Right lobe of liver (tissue), 6 donors: ENCODE results near the gene S100A12. TPM values are rescaled to one million over a fixed set of nuclear protein-coding genes. Genes with fewer than 3 reads are reported as not detected.

ENCODE experiments used
- ATAC-seq, 4 donors: fragments of 200-7000 bp; cut with Tn5 transposase; one replicate each; pipeline ENCODE4 v1.9.1; 2020; ENCODE audit warnings: mild to moderate bottlenecking in 4 of 4, moderate library complexity in 4 of 4
- DNase-seq, 3 donors: peaks; one replicate each; pipeline ENCODE4 v3.0.0-alpha.2; 2020
- H3K27ac ChIP-seq, 3 donors: fragments of 200-600 bp; one replicate each; pipeline ENCODE4 v1.8.0; 2022
- H3K27me3 ChIP-seq, 2 donors: fragments of 200-600 bp; one replicate each; pipeline ENCODE4 v1.8.0; 2022
- H3K36me3 ChIP-seq, 4 donors: fragments of 200-600 bp; sonication (generic) in 1 of 4; one replicate each; pipeline versions ENCODE4 v1.5.1 to v1.8.0; 2017 to 2022; ENCODE audit warnings: control low read depth in 1 of 4
- H3K4me1 ChIP-seq, 4 donors: fragments of 200-600 bp; sonication (generic) in 1 of 4; one replicate each; pipeline versions ENCODE4 v1.5.1 to v1.8.0; 2017 to 2022; ENCODE audit warnings: control low read depth in 1 of 4
- H3K4me3 ChIP-seq, 3 donors: fragments of 200-600 bp; one replicate each; pipeline ENCODE4 v1.8.0; 2022
- H3K9me3 ChIP-seq, 4 donors: fragments of 200-600 bp; sonication (generic) in 1 of 4; one replicate each; pipeline versions ENCODE4 v1.5.1 to v1.8.0; 2017 to 2022; ENCODE audit warnings: control low read depth in 1 of 4
- POLR2A ChIP-seq: fragments of 450-650 bp; IDR thresholded peaks from one replicate; pipeline ENCODE4 v1.6.1; 2017; ENCODE audit warnings: antibody characterized with exemption, mild to moderate bottlenecking
- WGBS: methylation state at CpG from one replicate; pipeline ENCODE4 v1.1.6; 2018; ENCODE audit warnings: low coverage, low lambda C conversion rate; ENCODE audit not compliant: insufficient coverage; ENCODE audit errors: missing lambda C conversion rate; 5-methylcytosine and 5-hydroxymethylcytosine counted together
- intact Hi-C, 2 donors: fragments of 100-400 bp; cut with DNase I; formaldehyde crosslinking; loops; one replicate each; pipeline versions ENCODE4 v1.11.2 to v1.14.1; 2022
- total RNA-seq, 6 experiments: library from RNA; depleted of rRNA in 2 of 6; stranded (reverse); fragments of >200 nt in 2 of 6; fragmentation: NEBNext Ultra II Directional in 3 of 6; extraction: Animal tissue kit (Norgen Biotek cat#: 25700) in 3 of 6; gene quantifications; one replicate each; pipeline versions ENCODE4 v1.1.0 to v1.2.4, GENCODE V29; 2016 to 2023
- TF ChIP-seq, protein P1 (sequence below), 4 donors: fragments of 200-600 bp in 3 of 4; fragments of 450-650 bp in 1 of 4; IDR thresholded peaks; one replicate each; pipeline versions ENCODE4 v1.5.1 to v1.8.0; 2016 to 2022; ENCODE audit warnings: antibody characterized with exemption in 4 of 4, mild to moderate bottlenecking in 2 of 4
- donor health status: DM: no; HTN: yes; CAD: no.
- donor health status: DM: no; HTN: no; CAD: no.
- donor health status: DM: no; HTN: no; CAD: no.
- donor health status: DM: no; HTN: yes; CAD: no.
- donor health status: DM: no; HTN: yes; CAD: no.

The S100A12 gene
- total RNA-seq, 6 experiments from 2014 or later, result 1.5 to 3.8 (median 3.0) TPM

- DNase-seq, result no peak
- intact Hi-C loops, result loop anchor here in 1 of 2 donors (10.0 kb wide), 1 partner anchor 47 kb away; the partner anchor contains the start of gene S100A9
- Histone ChIP-seq H3K36me3 (no peaks in the 10 kb centered on the region), H3K4me1 (no peaks in the 10 kb centered on the region), H3K4me3 (no peak overlapping the region), H3K27me3 (no peaks in the 10 kb centered on the region), H3K9me3 (no peaks in the 10 kb centered on the region), H3K27ac (no peak overlapping the region)
- no peak for TF ChIP-seq POLR2A
- TF ChIP-seq, protein P1, sequence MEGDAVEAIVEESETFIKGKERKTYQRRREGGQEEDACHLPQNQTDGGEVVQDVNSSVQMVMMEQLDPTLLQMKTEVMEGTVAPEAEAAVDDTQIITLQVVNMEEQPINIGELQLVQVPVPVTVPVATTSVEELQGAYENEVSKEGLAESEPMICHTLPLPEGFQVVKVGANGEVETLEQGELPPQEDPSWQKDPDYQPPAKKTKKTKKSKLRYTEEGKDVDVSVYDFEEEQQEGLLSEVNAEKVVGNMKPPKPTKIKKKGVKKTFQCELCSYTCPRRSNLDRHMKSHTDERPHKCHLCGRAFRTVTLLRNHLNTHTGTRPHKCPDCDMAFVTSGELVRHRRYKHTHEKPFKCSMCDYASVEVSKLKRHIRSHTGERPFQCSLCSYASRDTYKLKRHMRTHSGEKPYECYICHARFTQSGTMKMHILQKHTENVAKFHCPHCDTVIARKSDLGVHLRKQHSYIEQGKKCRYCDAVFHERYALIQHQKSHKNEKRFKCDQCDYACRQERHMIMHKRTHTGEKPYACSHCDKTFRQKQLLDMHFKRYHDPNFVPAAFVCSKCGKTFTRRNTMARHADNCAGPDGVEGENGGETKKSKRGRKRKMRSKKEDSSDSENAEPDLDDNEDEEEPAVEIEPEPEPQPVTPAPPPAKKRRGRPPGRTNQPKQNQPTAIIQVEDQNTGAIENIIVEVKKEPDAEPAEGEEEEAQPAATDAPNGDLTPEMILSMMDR (IDR thresholded peaks at IDR 0.05), result no peak
- WGBS, result 55% methylated on average over 9 of the region's 9 CpGs
- no peak for ATAC-seq
Observed at GRCh38 chr1:153401461-153401860, 26.0 kb upstream of the S100A12 start.

GRCh38 chr1:153400244-153400643 lies 24.8 kb upstream of the S100A12 start:
- no peak overlapping the region for H3K4me3 ChIP-seq
- no peak overlapping the region for H3K27ac ChIP-seq
- intact Hi-C loops, result loop anchor here in 1 of 2 donors (10.0 kb wide), 1 partner anchor 45 kb away; the partner anchor contains the start of gene S100A9
- ATAC-seq, result no peak
- no peaks in the 10 kb centered on the region for H3K36me3 ChIP-seq
- no peaks in the 10 kb centered on the region for H3K27me3 ChIP-seq
- TF ChIP-seq POLR2A, result no peak
- TF ChIP-seq, protein P1 (IDR thresholded peaks at IDR 0.05), result no peak
- DNase-seq, result no peak
- H3K9me3 ChIP-seq, result no peaks in the 10 kb centered on the region
- no peaks in the 10 kb centered on the region for H3K4me1 ChIP-seq
- WGBS, result 58% methylated on average over 2 of the region's 5 CpGs

- no peak overlapping the region for H3K4me3 ChIP-seq
- no peaks in the 10 kb centered on the region for H3K27me3 ChIP-seq
- intact Hi-C loops, result loop anchor here in 1 of 2 donors (10.0 kb wide), 1 partner anchor 45 kb away; the partner anchor contains the start of gene S100A9
- no peaks in the 10 kb centered on the region for H3K4me1 ChIP-seq
- no peak overlapping the region for H3K27ac ChIP-seq
- DNase-seq, result no peak
- no peaks in the 10 kb centered on the region for H3K9me3 ChIP-seq
- ATAC-seq, result no peak
- TF ChIP-seq, protein P1 (IDR thresholded peaks at IDR 0.05), result no peak
- no peak for TF ChIP-seq POLR2A
- no peaks in the 10 kb centered on the region for H3K36me3 ChIP-seq
- WGBS, result 69% methylated on average over 7 of the region's 7 CpGs
Observed at GRCh38 chr1:153399401-153400055, 24.1 kb upstream of the S100A12 start.

- Histone ChIP-seq H3K9me3 (no peaks in the 10 kb centered on the region), H3K36me3 (no peaks in the 10 kb centered on the region), H3K4me1 (no peaks in the 10 kb centered on the region), H3K4me3 (no peak overlapping the region), H3K27ac (no peak overlapping the region), H3K27me3 (no peaks in the 10 kb centered on the region)
- TF ChIP-seq, protein P1 (IDR thresholded peaks at IDR 0.05), result no peak
- TF ChIP-seq POLR2A, result no peak
- intact Hi-C loops, result no loop called here
- no peak for ATAC-seq
- WGBS, result 33% methylated on average over 1 of the region's 6 CpGs
- no peak for DNase-seq
Observed at GRCh38 chr1:153397924-153398651, 22.7 kb upstream of the S100A12 start.
